Right ventricle myocardium inferior (tissue), 1 donor: ENCODE measurements around the gene ICA1L. TPM values are rescaled to one million over a fixed set of nuclear protein-coding genes. Genes with fewer than 3 reads are reported as not detected.
"Not testable (repeated sequence)": the region's sequence is repeated elsewhere in the genome, so short reads cannot be mapped to it uniquely, and the experiment has no call there.

Source experiments
- ATAC-seq: fragments of 200-7000 bp; cut with Tn5 transposase; one replicate; pipeline ENCODE4 v1.9.1; 2020; ENCODE audit warnings: mild to moderate bottlenecking, moderate library complexity
- DNase-seq: peaks from one replicate; pipeline ENCODE4 v3.0.0; 2021; ENCODE audit errors: missing footprints
- intact Hi-C: fragments of 100-400 bp; cut with DNase I; formaldehyde crosslinking; loops from one replicate; pipeline ENCODE4 v1.11.0; 2022
- long read RNA-seq: library from polyadenylated mRNA; unstranded; transcript quantifications from one replicate; pipeline ENCODE4 v2.0.0, GENCODE V29; 2021
- total RNA-seq: library from RNA; stranded (reverse); fragmentation: NEBNext Ultra II Directional; extraction: Animal tissue kit (Norgen Biotek cat#: 25700); gene quantifications from one replicate; pipeline ENCODE4 v1.2.1, GENCODE V29; 2021
- donor health status: DM: no; HTN: yes; CAD: no; lungs with severe emphysema.

ICA1L gene
- 4.6 TPM for total RNA-seq
- long read RNA-seq, partial matches to known transcripts, result 0 of 3 reads
- long read RNA-seq, other reads (novel, unspliced or antisense), result 3 of 3 reads

- intact Hi-C loops, result loop anchor here (2.0 to 5.0 kb wide), 2 partner anchors 39 to 284 kb away; partner anchors contain the start of gene WDR12
- peak; percentile 86 for DNase-seq
- peak; percentile 87 for ATAC-seq
Observed at GRCh38 chr2:202871300-202872141, at the start of gene ICA1L. ICA1L (minus strand) TSS chr2:202871766; CDS start chr2:202829009, 42,757 bp downstream.

GRCh38 chr2:202918860-202919259 lies 47.3 kb upstream of the ICA1L start:
- no peak for DNase-seq
- intact Hi-C loops, result no loop called here
- ATAC-seq, result no peak

GRCh38 chr2:202912342-202913201 lies 41.0 kb upstream of the ICA1L start:
- peak; percentile 84 for ATAC-seq
- intact Hi-C loops, result loop anchor here (5.0 kb wide), 1 partner anchor 100 kb away; the partner anchor contains the start of gene NBEAL1
- DNase-seq, result peak; percentile 62

- intact Hi-C loops, result loop anchor here (2.0 to 5.0 kb wide), 2 partner anchors 39 to 101 kb away; partner anchors contain the start of gene NBEAL1
- ATAC-seq (peak; percentile 99), DNase-seq (peak; percentile 97)
Observed at GRCh38 chr2:202911512-202912341, 40.2 kb upstream of the ICA1L start, which contains the start of the genes CARF and WDR12. CARF (plus strand) TSS chr2:202912275; CDS start chr2:202941903, 29,628 bp downstream. WDR12 (minus strand) TSS chr2:202911673; CDS start chr2:202911476, 197 bp downstream.

- ATAC-seq (no peak), DNase-seq (no peak)
- intact Hi-C loops, result loop anchor here (2.0 to 5.0 kb wide), 2 partner anchors 38 to 101 kb away; partner anchors contain the start of gene NBEAL1
Observed at GRCh38 chr2:202911203-202911511, 39.6 kb upstream of the ICA1L start.

- intact Hi-C loops, result loop anchor here (2.0 to 5.0 kb wide), 2 partner anchors 38 to 102 kb away; partner anchors contain the start of gene NBEAL1
- no peak for ATAC-seq
- DNase-seq, result no peak
Observed at GRCh38 chr2:202910698-202911097, 39.1 kb upstream of the ICA1L start.

GRCh38 chr2:202910250-202910649 lies 38.7 kb upstream of the ICA1L start:
- DNase-seq, ATAC-seq: not testable (repeated sequence)
- intact Hi-C loops, result loop anchor here (2.0 to 5.0 kb wide), 2 partner anchors 37 to 102 kb away; partner anchors contain the start of gene NBEAL1

- intact Hi-C loops, result loop anchor here (2.0 to 5.0 kb wide), 2 partner anchors 37 to 103 kb away; partner anchors contain the start of gene NBEAL1
- ATAC-seq (no peak), DNase-seq (no peak)
Observed at GRCh38 chr2:202909394-202910192, 38.0 kb upstream of the ICA1L start.

GRCh38 chr2:202908186-202908585 lies 36.6 kb upstream of the ICA1L start:
- no peak for DNase-seq
- no peak for ATAC-seq
- intact Hi-C loops, result no loop called here

GRCh38 chr2:202905507-202905906 lies 33.9 kb upstream of the ICA1L start:
- ATAC-seq, DNase-seq, intact Hi-C loops: not testable (repeated sequence)

GRCh38 chr2:202885190-202885589 lies 13.6 kb upstream of the ICA1L start:
- intact Hi-C loops, result no loop called here

GRCh38 chr2:202883987-202884675 lies 12.6 kb upstream of the ICA1L start:
- no peak for ATAC-seq
- intact Hi-C loops, result no loop called here

More at GRCh38 chr2:202885190-202885589, 13.6 kb upstream of the ICA1L start:
- no peak for ATAC-seq
- DNase-seq, result no peak

GRCh38 chr2:202881570-202881969 lies 10.0 kb upstream of the ICA1L start:
- DNase-seq (no peak), ATAC-seq (no peak)
- intact Hi-C loops, result no loop called here

More at GRCh38 chr2:202883987-202884675, 12.6 kb upstream of the ICA1L start:
- no peak for DNase-seq

GRCh38 chr2:202877699-202878098 lies 6.1 kb upstream of the ICA1L start:
- ATAC-seq, result no peak
- intact Hi-C loops, result no loop called here

GRCh38 chr2:202870431-202871299 lies 901 bp downstream of the ICA1L start:
- intact Hi-C loops, result loop anchor here (5.0 kb wide), 1 partner anchor 283 kb away; no protein-coding TSS in a partner anchor
- DNase-seq (peak; percentile 66), ATAC-seq (peak; percentile 87)

More at GRCh38 chr2:202877699-202878098, 6.1 kb upstream of the ICA1L start:
- DNase-seq, result no peak
